ENCODE data around the gene MAN2A1.

GRCh38 chr5:109685916-109686315 is 3.8 kb upstream of the MAN2A1 start:
- TF ChIP-seq EZH2 (IDR thresholded peaks at IDR 0.05; ENCODE audit: insufficient read depth, poor library complexity, severe bottlenecking) (no peak), EZH2phosphoT487 (IDR thresholded peaks at IDR 0.05; ENCODE audit: insufficient read depth, low read depth) (no peak)
